ENCODE data around the gene ARPC5L.

GRCh38 chr9:124886866-124887492, 25.0 kb downstream of the ARPC5L start:
- TF ChIP-seq POLR2AphosphoS5 (IDR thresholded peaks at IDR 0.05; ENCODE audit: low read depth) (no peak), EZH2 (IDR thresholded peaks at IDR 0.05; ENCODE audit: low read depth, unreplicated experiment) (no peak)
- TF ChIP-seq, protein P1, sequence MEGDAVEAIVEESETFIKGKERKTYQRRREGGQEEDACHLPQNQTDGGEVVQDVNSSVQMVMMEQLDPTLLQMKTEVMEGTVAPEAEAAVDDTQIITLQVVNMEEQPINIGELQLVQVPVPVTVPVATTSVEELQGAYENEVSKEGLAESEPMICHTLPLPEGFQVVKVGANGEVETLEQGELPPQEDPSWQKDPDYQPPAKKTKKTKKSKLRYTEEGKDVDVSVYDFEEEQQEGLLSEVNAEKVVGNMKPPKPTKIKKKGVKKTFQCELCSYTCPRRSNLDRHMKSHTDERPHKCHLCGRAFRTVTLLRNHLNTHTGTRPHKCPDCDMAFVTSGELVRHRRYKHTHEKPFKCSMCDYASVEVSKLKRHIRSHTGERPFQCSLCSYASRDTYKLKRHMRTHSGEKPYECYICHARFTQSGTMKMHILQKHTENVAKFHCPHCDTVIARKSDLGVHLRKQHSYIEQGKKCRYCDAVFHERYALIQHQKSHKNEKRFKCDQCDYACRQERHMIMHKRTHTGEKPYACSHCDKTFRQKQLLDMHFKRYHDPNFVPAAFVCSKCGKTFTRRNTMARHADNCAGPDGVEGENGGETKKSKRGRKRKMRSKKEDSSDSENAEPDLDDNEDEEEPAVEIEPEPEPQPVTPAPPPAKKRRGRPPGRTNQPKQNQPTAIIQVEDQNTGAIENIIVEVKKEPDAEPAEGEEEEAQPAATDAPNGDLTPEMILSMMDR (conservative IDR thresholded peaks at IDR 0.05; ENCODE audit: low read depth in 2 of 2), result peak in 1 of 2 experiments; percentile 35; a peak in 2 of 4 replicates

Measured in GM23338 (cell line).